ENCODE measurements around the gene CORIN. TPM values are rescaled to one million over a fixed set of nuclear protein-coding genes. Genes with fewer than 3 reads are reported as not detected.

CORIN gene
- polyA plus RNA-seq, 1 of the 3 experiments (the other 2 are of a cell fraction): 1.1 TPM

DNA sequence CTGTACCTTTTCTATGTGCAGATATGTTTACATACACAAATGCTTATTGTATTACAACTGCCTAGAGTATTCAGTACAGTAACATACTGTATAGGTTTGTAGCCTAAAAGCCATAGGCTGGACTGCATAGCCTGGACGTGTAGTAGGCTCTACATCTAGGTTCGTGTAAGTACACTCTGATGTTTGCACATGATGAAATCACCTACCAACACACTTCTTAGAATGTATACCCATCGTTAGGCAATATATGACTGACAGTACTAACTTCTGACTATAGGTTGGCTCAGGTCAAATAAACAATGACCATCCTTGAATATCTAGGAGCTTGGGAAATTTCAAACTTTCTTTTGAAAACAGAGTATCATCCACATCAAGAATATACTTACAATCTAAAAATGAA lies 139.0 kb downstream of the CORIN start:
- Histone ChIP-seq H3K27me3 (ENCODE audit: insufficient read depth) (no peaks in the 10 kb centered on the region), H3K79me2 (ENCODE audit: insufficient read depth) (no peaks in the 10 kb centered on the region), H3K9me2 (no peaks in the 10 kb centered on the region), H2AFZ (ENCODE audit: low read depth) (no peak overlapping the region), H3K27ac (ENCODE audit: low read depth in 2 of 2, low read length in 1 of 2) (no peak overlapping the region), H3K36me3 (replicated peaks in 1 of 2; ENCODE audit: control insufficient read depth in 1 of 2, insufficient read depth in 2 of 2, low read length in 1 of 2) (no peaks in the 10 kb centered on the region), H3F3A (replicated peaks; ENCODE audit: insufficient read depth) (no peaks in the 10 kb centered on the region), H4K20me1 (ENCODE audit: insufficient read depth) (no peaks in the 10 kb centered on the region), H3K9me3 (no peaks in the 10 kb centered on the region), H3K4me1 (ENCODE audit: control insufficient read depth in 1 of 2, insufficient read depth in 2 of 2, low read depth in 1 of 2, low read length in 1 of 2) (no peaks in the 10 kb centered on the region; a peak in 1 of 4 replicates), H3K9ac (no peak overlapping the region), H3K4me3 (ENCODE audit: low read depth in 2 of 2, low read length in 1 of 2) (no peak overlapping the region), H3K4me2 (no peak overlapping the region)
- TF ChIP-seq SMC3 (IDR thresholded peaks at IDR 0.05; ENCODE audit: low read depth, low read length) (no peak), FOXJ3 (CRISPR knock-in tag; IDR thresholded peaks at IDR 0.05) (no peak), POLR2AphosphoS5 (IDR thresholded peaks at IDR 0.05; ENCODE audit: low read depth, low read length) (no peak), GABPA (IDR thresholded peaks at IDR 0.05; ENCODE audit: low read depth) (no peak), RXRA (IDR thresholded peaks at IDR 0.05; ENCODE audit: borderline replicate concordance, low read depth) (no peak), FOXM1 (IDR thresholded peaks at IDR 0.05; ENCODE audit: low read depth) (no peak), TAF1 (IDR thresholded peaks at IDR 0.05; ENCODE audit: borderline replicate concordance, low read depth, low read length) (no peak), NRF1 (IDR thresholded peaks at IDR 0.05; ENCODE audit: low read depth, low read length) (no peak), CHD2 (IDR thresholded peaks at IDR 0.05; ENCODE audit: low read length, partially characterized antibody) (no peak), TCF12 (IDR thresholded peaks at IDR 0.05) (no peak), ELF1 (IDR thresholded peaks at IDR 0.05) (no peak), PBX3 (IDR thresholded peaks at IDR 0.05) (no peak), IRF3 (IDR thresholded peaks at IDR 0.05; ENCODE audit: low read depth, low read length) (no peak), RFX5 (IDR thresholded peaks at IDR 0.05; ENCODE audit: low read length) (no peak), RAD21 (IDR thresholded peaks at IDR 0.05; ENCODE audit: low read length) (no peak)
- TF ChIP-seq, protein P1, sequence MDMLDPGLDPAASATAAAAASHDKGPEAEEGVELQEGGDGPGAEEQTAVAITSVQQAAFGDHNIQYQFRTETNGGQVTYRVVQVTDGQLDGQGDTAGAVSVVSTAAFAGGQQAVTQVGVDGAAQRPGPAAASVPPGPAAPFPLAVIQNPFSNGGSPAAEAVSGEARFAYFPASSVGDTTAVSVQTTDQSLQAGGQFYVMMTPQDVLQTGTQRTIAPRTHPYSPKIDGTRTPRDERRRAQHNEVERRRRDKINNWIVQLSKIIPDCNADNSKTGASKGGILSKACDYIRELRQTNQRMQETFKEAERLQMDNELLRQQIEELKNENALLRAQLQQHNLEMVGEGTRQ (IDR thresholded peaks at IDR 0.05; ENCODE audit: borderline replicate concordance, low read depth, low read length): no peak
- TF ChIP-seq, protein P2, sequence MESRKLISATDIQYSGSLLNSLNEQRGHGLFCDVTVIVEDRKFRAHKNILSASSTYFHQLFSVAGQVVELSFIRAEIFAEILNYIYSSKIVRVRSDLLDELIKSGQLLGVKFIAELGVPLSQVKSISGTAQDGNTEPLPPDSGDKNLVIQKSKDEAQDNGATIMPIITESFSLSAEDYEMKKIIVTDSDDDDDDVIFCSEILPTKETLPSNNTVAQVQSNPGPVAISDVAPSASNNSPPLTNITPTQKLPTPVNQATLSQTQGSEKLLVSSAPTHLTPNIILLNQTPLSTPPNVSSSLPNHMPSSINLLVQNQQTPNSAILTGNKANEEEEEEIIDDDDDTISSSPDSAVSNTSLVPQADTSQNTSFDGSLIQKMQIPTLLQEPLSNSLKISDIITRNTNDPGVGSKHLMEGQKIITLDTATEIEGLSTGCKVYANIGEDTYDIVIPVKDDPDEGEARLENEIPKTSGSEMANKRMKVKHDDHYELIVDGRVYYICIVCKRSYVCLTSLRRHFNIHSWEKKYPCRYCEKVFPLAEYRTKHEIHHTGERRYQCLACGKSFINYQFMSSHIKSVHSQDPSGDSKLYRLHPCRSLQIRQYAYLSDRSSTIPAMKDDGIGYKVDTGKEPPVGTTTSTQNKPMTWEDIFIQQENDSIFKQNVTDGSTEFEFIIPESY (IDR thresholded peaks at IDR 0.05; ENCODE audit: borderline replicate concordance, low read depth): no peak
- TF ChIP-seq, protein P3, sequence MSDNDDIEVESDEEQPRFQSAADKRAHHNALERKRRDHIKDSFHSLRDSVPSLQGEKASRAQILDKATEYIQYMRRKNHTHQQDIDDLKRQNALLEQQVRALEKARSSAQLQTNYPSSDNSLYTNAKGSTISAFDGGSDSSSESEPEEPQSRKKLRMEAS (IDR thresholded peaks at IDR 0.05; ENCODE audit: low read depth): no peak
- TF ChIP-seq, protein P4, sequence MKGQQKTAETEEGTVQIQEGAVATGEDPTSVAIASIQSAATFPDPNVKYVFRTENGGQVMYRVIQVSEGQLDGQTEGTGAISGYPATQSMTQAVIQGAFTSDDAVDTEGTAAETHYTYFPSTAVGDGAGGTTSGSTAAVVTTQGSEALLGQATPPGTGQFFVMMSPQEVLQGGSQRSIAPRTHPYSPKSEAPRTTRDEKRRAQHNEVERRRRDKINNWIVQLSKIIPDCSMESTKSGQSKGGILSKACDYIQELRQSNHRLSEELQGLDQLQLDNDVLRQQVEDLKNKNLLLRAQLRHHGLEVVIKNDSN (IDR thresholded peaks at IDR 0.05; ENCODE audit: borderline replicate concordance, low read depth): no peak
- no peak for DNase-seq
- POLR2A ChIA-PET: no interaction called here
- CTCF ChIA-PET: interaction anchor here (1.3 to 21.9 kb wide), 3 partner anchors 30 to 235 kb away, joined by 4 to 417 read pairs (median 4); partner anchors contain the start of gene CORIN
- 58% methylated on average over 3 of the region's 3 CpGs for WGBS (ENCODE audit: low lambda C conversion rate)

Measured in SK-N-SH (cell line).